Measurements from ENCODE around the gene ANXA1.

GRCh38 chr9:73166468-73166867, 14.8 kb downstream of the ANXA1 start:
- TF ChIP-seq CTCF (conservative IDR thresholded peaks at IDR 0.05; ENCODE audit: low read depth, low read length), result no peak
- TF ChIP-seq EZH2 (IDR thresholded peaks at IDR 0.05; ENCODE audit: borderline replicate concordance, low read depth, low read length, poor library complexity, severe bottlenecking), result no peak
